Liver (tissue), 9 donors: Measurements from ENCODE around the gene RYR3. TPM values are rescaled to one million over a fixed set of nuclear protein-coding genes. Genes with fewer than 3 reads are reported as not detected.

Source experiments
- DNase-seq: peaks from one replicate; pipeline ENCODE4 v3.0.0-alpha.2; 2017; ENCODE audit warnings: low spot score
- H3K27ac ChIP-seq, 2 donors: one replicate each; pipeline ENCODE4 v1.7.0; 2013; ENCODE audit warnings: inconsistent platforms in 2 of 2, low read length in 2 of 2, control low read depth in 1 of 2, low read depth in 1 of 2, mild to moderate bottlenecking in 1 of 2
- H3K27me3 ChIP-seq, 4 donors: one replicate each; pipeline versions ENCODE4 v1.6.1 to v1.7.0; 2013; ENCODE audit warnings: low read length in 3 of 4, inconsistent platforms in 1 of 4, mild to moderate bottlenecking in 1 of 4, moderate library complexity in 1 of 4; ENCODE audit not compliant: control insufficient read depth in 4 of 4, insufficient read depth in 4 of 4
- H3K36me3 ChIP-seq, 4 donors: one replicate each; pipeline versions ENCODE4 v1.6.1 to v1.7.0; 2013; ENCODE audit warnings: low read length in 3 of 4, mild to moderate bottlenecking in 3 of 4, low read depth in 1 of 4, moderate library complexity in 1 of 4; ENCODE audit not compliant: control insufficient read depth in 4 of 4, insufficient read depth in 3 of 4
- H3K4me1 ChIP-seq, 4 donors: one replicate each; pipeline versions ENCODE4 v1.6.1 to v1.7.0; 2013; ENCODE audit warnings: low read length in 3 of 4, mild to moderate bottlenecking in 3 of 4, moderate library complexity in 1 of 4; ENCODE audit not compliant: control insufficient read depth in 4 of 4, insufficient read depth in 4 of 4
- H3K4me3 ChIP-seq, 3 donors: one replicate each; pipeline versions ENCODE4 v1.6.1 to v1.7.0; 2013; ENCODE audit warnings: low read length in 3 of 3, control low read depth in 1 of 3, low read depth in 1 of 3, mild to moderate bottlenecking in 1 of 3
- H3K9ac ChIP-seq, 2 donors: one replicate each; pipeline ENCODE4 v1.7.0; 2013; ENCODE audit warnings: low read length in 2 of 2, mild to moderate bottlenecking in 2 of 2, moderate library complexity in 2 of 2, control low read depth in 1 of 2, low read depth in 1 of 2
- H3K9me3 ChIP-seq, 4 donors: one replicate each; pipeline versions ENCODE4 v1.6.1 to v1.7.0; 2013; ENCODE audit warnings: low read length in 3 of 4; ENCODE audit not compliant: control insufficient read depth in 4 of 4
- EGR1 ChIP-seq, 2 donors: IDR thresholded peaks; 2 replicates each; pipeline ENCODE4 v1.6.1; 2016 to 2018; ENCODE audit warnings: antibody characterized with exemption in 2 of 2, low read depth in 2 of 2
- FOXA1 ChIP-seq: IDR thresholded peaks from 2 replicates; pipeline ENCODE4 v1.6.1; 2016; ENCODE audit warnings: antibody characterized with exemption
- FOXA2 ChIP-seq: IDR thresholded peaks from 2 replicates; pipeline ENCODE4 v1.6.1; 2016; ENCODE audit warnings: antibody characterized with exemption
- GABPA ChIP-seq, 2 donors: IDR thresholded peaks in 1 of 2; conservative IDR thresholded peaks in 1 of 2; 2 replicates each; pipeline ENCODE4 v1.6.1; 2016; ENCODE audit warnings: antibody characterized with exemption in 2 of 2, mild to moderate bottlenecking in 1 of 2, moderate library complexity in 1 of 2
- HNF4A ChIP-seq, 2 donors: conservative IDR thresholded peaks; 2 replicates each; pipeline ENCODE4 v1.6.1; 2016; ENCODE audit warnings: antibody characterized with exemption in 2 of 2, mild to moderate bottlenecking in 2 of 2
- HNF4G ChIP-seq: IDR thresholded peaks from 2 replicates; pipeline ENCODE4 v1.6.1; 2016; ENCODE audit warnings: antibody characterized with exemption
- JUND ChIP-seq, 2 donors: IDR thresholded peaks; 2 replicates each; pipeline ENCODE4 v1.6.1; 2016; ENCODE audit warnings: antibody characterized with exemption in 2 of 2
- NR2F2 ChIP-seq: IDR thresholded peaks from 2 replicates; pipeline ENCODE4 v1.6.1; 2016; ENCODE audit warnings: antibody characterized with exemption
- RAD21 ChIP-seq, 2 donors: IDR thresholded peaks; 2 replicates each; pipeline ENCODE4 v1.6.1; 2016; ENCODE audit warnings: antibody characterized with exemption in 2 of 2, mild to moderate bottlenecking in 2 of 2
- RXRA ChIP-seq, 2 donors: IDR thresholded peaks; 2 replicates each; pipeline ENCODE4 v1.6.1; 2017 to 2018; ENCODE audit warnings: antibody characterized with exemption in 2 of 2, mild to moderate bottlenecking in 1 of 2
- SP1 ChIP-seq: IDR thresholded peaks from 2 replicates; pipeline ENCODE4 v1.6.1; 2018; ENCODE audit warnings: antibody characterized with exemption, mild to moderate bottlenecking
- TAF1 ChIP-seq: conservative IDR thresholded peaks from 2 replicates; pipeline ENCODE4 v1.6.1; 2016; ENCODE audit warnings: antibody characterized with exemption, mild to moderate bottlenecking
- YY1 ChIP-seq: IDR thresholded peaks from 2 replicates; pipeline ENCODE4 v1.6.1; 2016; ENCODE audit warnings: antibody characterized with exemption, mild to moderate bottlenecking
- WGBS: extraction: QIAGEN DNeasy Blood & Tissue Kit; methylation state at CpG from one replicate; pipeline ENCODE4 v1.1.7; 2013; 5-methylcytosine and 5-hydroxymethylcytosine counted together
- polyA plus RNA-seq, 2 donors: library from polyadenylated mRNA; stranded (reverse) in 1 of 2; unstranded in 1 of 2; fragments of 200-250 nt in 1 of 2; fragments of >200 nt in 1 of 2; fragmentation: Nextera tagmentation in 1 of 2; extraction: Ambion mirVana in 1 of 2; gene quantifications; one replicate each; pipeline versions ENCODE4 v1.2.1 to v1.2.3, GENCODE V29; 2013 to 2015
- total RNA-seq, 2 donors: library from RNA; depleted of rRNA; stranded (reverse); fragments of >200 nt; gene quantifications; one replicate each; pipeline ENCODE4 v1.2.3, GENCODE V29; 2014
- TF ChIP-seq, protein P1 (sequence below): IDR thresholded peaks from 2 replicates; pipeline ENCODE4 v1.6.1; 2016; ENCODE audit warnings: antibody characterized with exemption
- TF ChIP-seq, protein P2 (sequence below): fragments of 150-350 bp; IDR thresholded peaks from 2 replicates; pipeline ENCODE4 v1.5.1; 2017; ENCODE audit warnings: improper control_type of control experiment, low read depth, low read length; ENCODE audit not compliant: missing input control
- TF ChIP-seq, protein P3 (sequence below): IDR thresholded peaks from 2 replicates; pipeline ENCODE4 v1.6.1; 2016; ENCODE audit warnings: antibody characterized with exemption, mild to moderate bottlenecking
- TF ChIP-seq, protein P4 (sequence below): IDR thresholded peaks from 2 replicates; pipeline ENCODE4 v1.6.1; 2016; ENCODE audit warnings: antibody characterized with exemption
- TF ChIP-seq, protein P5 (sequence below): IDR thresholded peaks from 2 replicates; pipeline ENCODE4 v1.6.1; 2016; ENCODE audit warnings: antibody characterized with exemption
- donor health status: healthy.
- donor health status: healthy.
- donor health status: healthy.
- donor health status: healthy.
- donor health status: healthy.

Gene RYR3
- total and polyA plus RNA-seq, 4 donors = 0.01 to 1.1 (median 0.22) TPM

DNA sequence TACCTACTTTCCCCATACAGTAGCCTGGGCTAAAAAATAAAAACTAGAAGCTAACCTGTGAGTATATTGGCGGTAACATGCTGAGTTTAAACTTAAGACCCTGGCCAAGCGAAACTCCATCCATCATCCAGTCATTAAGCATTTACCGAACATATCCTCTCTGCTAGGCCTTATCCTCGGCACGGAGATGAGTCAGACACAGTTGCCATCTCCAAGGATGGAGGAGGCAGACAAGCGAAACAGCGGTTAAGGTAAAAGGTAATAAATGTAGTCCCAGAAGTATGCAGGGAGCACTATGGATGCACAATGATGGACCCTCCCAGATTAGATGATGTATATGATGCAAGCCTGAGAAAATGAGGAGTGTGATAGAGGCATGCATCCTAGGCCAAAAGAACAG lies 143.6 kb downstream of the RYR3 start:
- Histone ChIP-seq H3K27me3 (peaks cover 0 to 5% (median 0%) of the 10 kb centered on the region in 4 donors), H3K9ac (no peak overlapping the region), H3K9me3 (no peaks in the 10 kb centered on the region), H3K27ac (no peak overlapping the region), H3K4me3 (no peak overlapping the region), H3K36me3 (no peaks in the 10 kb centered on the region), H3K4me1 (no peaks in the 10 kb centered on the region)
- TF ChIP-seq HNF4G (no peak), YY1 (no peak), HNF4A (conservative IDR thresholded peaks at IDR 0.05) (no peak)
- TF ChIP-seq, protein P1, sequence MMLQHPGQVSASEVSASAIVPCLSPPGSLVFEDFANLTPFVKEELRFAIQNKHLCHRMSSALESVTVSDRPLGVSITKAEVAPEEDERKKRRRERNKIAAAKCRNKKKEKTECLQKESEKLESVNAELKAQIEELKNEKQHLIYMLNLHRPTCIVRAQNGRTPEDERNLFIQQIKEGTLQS = no peak
- TF ChIP-seq, protein P2, sequence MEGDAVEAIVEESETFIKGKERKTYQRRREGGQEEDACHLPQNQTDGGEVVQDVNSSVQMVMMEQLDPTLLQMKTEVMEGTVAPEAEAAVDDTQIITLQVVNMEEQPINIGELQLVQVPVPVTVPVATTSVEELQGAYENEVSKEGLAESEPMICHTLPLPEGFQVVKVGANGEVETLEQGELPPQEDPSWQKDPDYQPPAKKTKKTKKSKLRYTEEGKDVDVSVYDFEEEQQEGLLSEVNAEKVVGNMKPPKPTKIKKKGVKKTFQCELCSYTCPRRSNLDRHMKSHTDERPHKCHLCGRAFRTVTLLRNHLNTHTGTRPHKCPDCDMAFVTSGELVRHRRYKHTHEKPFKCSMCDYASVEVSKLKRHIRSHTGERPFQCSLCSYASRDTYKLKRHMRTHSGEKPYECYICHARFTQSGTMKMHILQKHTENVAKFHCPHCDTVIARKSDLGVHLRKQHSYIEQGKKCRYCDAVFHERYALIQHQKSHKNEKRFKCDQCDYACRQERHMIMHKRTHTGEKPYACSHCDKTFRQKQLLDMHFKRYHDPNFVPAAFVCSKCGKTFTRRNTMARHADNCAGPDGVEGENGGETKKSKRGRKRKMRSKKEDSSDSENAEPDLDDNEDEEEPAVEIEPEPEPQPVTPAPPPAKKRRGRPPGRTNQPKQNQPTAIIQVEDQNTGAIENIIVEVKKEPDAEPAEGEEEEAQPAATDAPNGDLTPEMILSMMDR = no peak
- no peak for DNase-seq
- WGBS = 88% methylated on average over 7 of the region's 7 CpGs

DNA sequence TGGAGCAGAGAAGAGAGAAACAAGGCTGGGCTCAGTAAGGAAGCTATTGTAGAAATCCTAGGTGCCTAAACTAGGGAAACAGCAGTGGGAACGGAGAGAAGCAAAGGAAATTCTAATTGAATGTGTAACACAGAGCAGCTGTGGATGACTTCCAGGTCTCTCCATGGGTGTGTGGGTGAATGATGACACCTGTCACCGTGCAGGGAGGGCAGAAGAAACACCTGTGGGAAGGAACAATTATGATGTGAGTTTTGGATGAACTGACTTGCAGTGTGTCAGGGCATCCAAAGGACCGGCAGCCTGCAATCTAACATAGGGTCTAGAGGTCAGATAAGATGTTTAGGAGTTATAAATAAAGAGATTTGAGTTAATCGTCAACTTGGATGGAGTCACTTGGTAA lies 144.2 kb downstream of the RYR3 start:
- WGBS = 53% methylated on average over 4 of the region's 4 CpGs

More for the DNA sequence above, 144.2 kb downstream of the RYR3 start:
- no peak overlapping the region for H3K27ac ChIP-seq
- H3K9me3 ChIP-seq = no peaks in the 10 kb centered on the region
- H3K27me3 ChIP-seq = peaks cover 0 to 5% (median 0%) of the 10 kb centered on the region in 4 donors
- H3K36me3 ChIP-seq = no peaks in the 10 kb centered on the region
- TF ChIP-seq GABPA (IDR thresholded peaks at IDR 0.05 in 1 of 2, conservative IDR thresholded peaks at IDR 0.05 in 1 of 2) = no peak
- TF ChIP-seq RXRA (IDR thresholded peaks at IDR 0.05) = no peak
- TF ChIP-seq TAF1 = no peak
- no peak for TF ChIP-seq NR2F2
- TF ChIP-seq SP1 = no peak
- TF ChIP-seq YY1 = no peak
- TF ChIP-seq HNF4G = no peak
- TF ChIP-seq FOXA2 = no peak
- TF ChIP-seq, protein P3, sequence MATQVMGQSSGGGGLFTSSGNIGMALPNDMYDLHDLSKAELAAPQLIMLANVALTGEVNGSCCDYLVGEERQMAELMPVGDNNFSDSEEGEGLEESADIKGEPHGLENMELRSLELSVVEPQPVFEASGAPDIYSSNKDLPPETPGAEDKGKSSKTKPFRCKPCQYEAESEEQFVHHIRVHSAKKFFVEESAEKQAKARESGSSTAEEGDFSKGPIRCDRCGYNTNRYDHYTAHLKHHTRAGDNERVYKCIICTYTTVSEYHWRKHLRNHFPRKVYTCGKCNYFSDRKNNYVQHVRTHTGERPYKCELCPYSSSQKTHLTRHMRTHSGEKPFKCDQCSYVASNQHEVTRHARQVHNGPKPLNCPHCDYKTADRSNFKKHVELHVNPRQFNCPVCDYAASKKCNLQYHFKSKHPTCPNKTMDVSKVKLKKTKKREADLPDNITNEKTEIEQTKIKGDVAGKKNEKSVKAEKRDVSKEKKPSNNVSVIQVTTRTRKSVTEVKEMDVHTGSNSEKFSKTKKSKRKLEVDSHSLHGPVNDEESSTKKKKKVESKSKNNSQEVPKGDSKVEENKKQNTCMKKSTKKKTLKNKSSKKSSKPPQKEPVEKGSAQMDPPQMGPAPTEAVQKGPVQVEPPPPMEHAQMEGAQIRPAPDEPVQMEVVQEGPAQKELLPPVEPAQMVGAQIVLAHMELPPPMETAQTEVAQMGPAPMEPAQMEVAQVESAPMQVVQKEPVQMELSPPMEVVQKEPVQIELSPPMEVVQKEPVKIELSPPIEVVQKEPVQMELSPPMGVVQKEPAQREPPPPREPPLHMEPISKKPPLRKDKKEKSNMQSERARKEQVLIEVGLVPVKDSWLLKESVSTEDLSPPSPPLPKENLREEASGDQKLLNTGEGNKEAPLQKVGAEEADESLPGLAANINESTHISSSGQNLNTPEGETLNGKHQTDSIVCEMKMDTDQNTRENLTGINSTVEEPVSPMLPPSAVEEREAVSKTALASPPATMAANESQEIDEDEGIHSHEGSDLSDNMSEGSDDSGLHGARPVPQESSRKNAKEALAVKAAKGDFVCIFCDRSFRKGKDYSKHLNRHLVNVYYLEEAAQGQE = no peak
- no peak for TF ChIP-seq FOXA1
- TF ChIP-seq EGR1 (IDR thresholded peaks at IDR 0.05; ENCODE audit: low read depth in 2 of 2) = no peak
- TF ChIP-seq, protein P1 = no peak
- TF ChIP-seq, protein P2 = no peak
- TF ChIP-seq, protein P4, sequence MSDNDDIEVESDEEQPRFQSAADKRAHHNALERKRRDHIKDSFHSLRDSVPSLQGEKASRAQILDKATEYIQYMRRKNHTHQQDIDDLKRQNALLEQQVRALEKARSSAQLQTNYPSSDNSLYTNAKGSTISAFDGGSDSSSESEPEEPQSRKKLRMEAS = no peak
- TF ChIP-seq JUND (IDR thresholded peaks at IDR 0.05) = no peak
- TF ChIP-seq HNF4A (conservative IDR thresholded peaks at IDR 0.05) = no peak
- TF ChIP-seq, protein P5, sequence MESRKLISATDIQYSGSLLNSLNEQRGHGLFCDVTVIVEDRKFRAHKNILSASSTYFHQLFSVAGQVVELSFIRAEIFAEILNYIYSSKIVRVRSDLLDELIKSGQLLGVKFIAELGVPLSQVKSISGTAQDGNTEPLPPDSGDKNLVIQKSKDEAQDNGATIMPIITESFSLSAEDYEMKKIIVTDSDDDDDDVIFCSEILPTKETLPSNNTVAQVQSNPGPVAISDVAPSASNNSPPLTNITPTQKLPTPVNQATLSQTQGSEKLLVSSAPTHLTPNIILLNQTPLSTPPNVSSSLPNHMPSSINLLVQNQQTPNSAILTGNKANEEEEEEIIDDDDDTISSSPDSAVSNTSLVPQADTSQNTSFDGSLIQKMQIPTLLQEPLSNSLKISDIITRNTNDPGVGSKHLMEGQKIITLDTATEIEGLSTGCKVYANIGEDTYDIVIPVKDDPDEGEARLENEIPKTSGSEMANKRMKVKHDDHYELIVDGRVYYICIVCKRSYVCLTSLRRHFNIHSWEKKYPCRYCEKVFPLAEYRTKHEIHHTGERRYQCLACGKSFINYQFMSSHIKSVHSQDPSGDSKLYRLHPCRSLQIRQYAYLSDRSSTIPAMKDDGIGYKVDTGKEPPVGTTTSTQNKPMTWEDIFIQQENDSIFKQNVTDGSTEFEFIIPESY = no peak
- TF ChIP-seq RAD21 (IDR thresholded peaks at IDR 0.05) = no peak
- no peak overlapping the region for H3K4me3 ChIP-seq
- no peak overlapping the region for H3K9ac ChIP-seq
- H3K4me1 ChIP-seq = no peaks in the 10 kb centered on the region
- no peak for DNase-seq
